Breast epithelium (tissue), 4 donors: Measurements from ENCODE around the gene UTP11. TPM values are rescaled to one million over a fixed set of nuclear protein-coding genes. Genes with fewer than 3 reads are reported as not detected.

Experiments used
- DNase-seq, 2 donors: peaks; one replicate each; pipeline ENCODE4 v3.0.0-alpha.2; 2019; ENCODE audit warnings: low spot score in 2 of 2
- H3K27ac ChIP-seq, 2 donors: fragments of 200-600 bp; sonication (generic) in 1 of 2; one replicate each; pipeline ENCODE4 v1.5.1; 2016 to 2019; ENCODE audit warnings: mild to moderate bottlenecking in 1 of 2
- H3K27me3 ChIP-seq, 2 donors: fragments of 200-600 bp; sonication (generic) in 1 of 2; one replicate each; pipeline versions ENCODE4 v1.5.1 to v1.6.0; 2017 to 2019; ENCODE audit warnings: control low read depth in 1 of 2, mild to moderate bottlenecking in 1 of 2
- H3K36me3 ChIP-seq: fragments of 200-600 bp; one replicate; pipeline ENCODE4 v1.5.1; 2019
- H3K4me1 ChIP-seq, 2 donors: fragments of 200-600 bp; sonication (generic); one replicate each; pipeline ENCODE4 v1.5.1; 2016 to 2019; ENCODE audit warnings: control low read depth in 1 of 2
- H3K4me3 ChIP-seq, 3 donors: fragments of 200-600 bp; sonication (generic); 1 replicate in 2 of 3; 2 replicates in 1 of 3; pipeline ENCODE4 v1.5.1; 2016 to 2019; ENCODE audit warnings: mild to moderate bottlenecking in 3 of 3, moderate library complexity in 2 of 3
- H3K9me3 ChIP-seq, 2 donors: fragments of 200-600 bp; sonication (generic) in 1 of 2; one replicate each; pipeline ENCODE4 v1.5.1; 2016 to 2019; ENCODE audit warnings: control low read depth in 1 of 2
- CTCF ChIP-seq, 3 donors: fragments of 450-650 bp; IDR thresholded peaks; one replicate each; pipeline ENCODE4 v1.5.1; 2016 to 2017; ENCODE audit warnings: antibody characterized with exemption in 3 of 3, mild to moderate bottlenecking in 3 of 3, moderate library complexity in 3 of 3
- POLR2A ChIP-seq: fragments of 450-650 bp; IDR thresholded peaks from one replicate; pipeline ENCODE4 v1.6.1; 2016; ENCODE audit warnings: antibody characterized with exemption, mild to moderate bottlenecking, moderate library complexity
- POLR2AphosphoS5 ChIP-seq, 3 donors: sonication (generic); formaldehyde crosslinking; IDR thresholded peaks; one replicate each; pipeline ENCODE4 v1.6.1; 2017; ENCODE audit warnings: antibody characterized with exemption in 3 of 3
- intact Hi-C: fragments of 100-400 bp; cut with DNase I; formaldehyde crosslinking; loops from one replicate; pipeline ENCODE4 v1.15.1; 2023; ENCODE audit warnings: low total_unique reads
- total RNA-seq, 3 donors: library from RNA; depleted of rRNA; stranded (reverse); fragments of >200 nt; gene quantifications; one replicate each; pipeline ENCODE4 v1.1.0, GENCODE V29; 2016

The UTP11 gene
- total RNA-seq, 3 donors from 2014 or later, result 22.6 to 29.2 (median 25.6) TPM

- H3K4me3 ChIP-seq, result no peak overlapping the region
- no peaks in the 10 kb centered on the region for H3K27me3 ChIP-seq
- no peaks in the 10 kb centered on the region for H3K4me1 ChIP-seq
- no peaks in the 10 kb centered on the region for H3K9me3 ChIP-seq
- intact Hi-C loops, result loop anchor here (5.0 kb wide), 1 partner anchor 634 kb away; no protein-coding TSS in a partner anchor
- no peak for DNase-seq
- H3K27ac ChIP-seq, result no peak overlapping the region
- H3K36me3 ChIP-seq, result no peaks in the 10 kb centered on the region
- no peak for TF ChIP-seq POLR2AphosphoS5 (IDR thresholded peaks at IDR 0.05)
- TF ChIP-seq POLR2A, result no peak
- TF ChIP-seq CTCF (IDR thresholded peaks at IDR 0.05), result no peak
These were observed 48.8 kb downstream of the UTP11 start for GRCh38 chr1:38061290-38061689.

GRCh38 chr1:38061883-38062328 is 49.4 kb downstream of the UTP11 start:
- Histone ChIP-seq H3K9me3 (no peaks in the 10 kb centered on the region), H3K27me3 (no peaks in the 10 kb centered on the region), H3K4me3 (no peak overlapping the region), H3K4me1 (no peaks in the 10 kb centered on the region), H3K36me3 (no peaks in the 10 kb centered on the region), H3K27ac (no peak overlapping the region)
- intact Hi-C loops, result loop anchor here (5.0 kb wide), 1 partner anchor 635 kb away; no protein-coding TSS in a partner anchor
- no peak for DNase-seq
- no peak for TF ChIP-seq POLR2A
- TF ChIP-seq POLR2AphosphoS5 (IDR thresholded peaks at IDR 0.05), result no peak
- TF ChIP-seq CTCF (IDR thresholded peaks at IDR 0.05), result no peak

GRCh38 chr1:38062361-38063288 is 50.1 kb downstream of the UTP11 start:
- intact Hi-C loops, result loop anchor here (5.0 kb wide), 1 partner anchor 635 kb away; no protein-coding TSS in a partner anchor
- no peak overlapping the region for H3K27ac ChIP-seq
- H3K36me3 ChIP-seq, result no peaks in the 10 kb centered on the region
- H3K27me3 ChIP-seq, result no peaks in the 10 kb centered on the region
- no peak for TF ChIP-seq POLR2A
- no peak for TF ChIP-seq CTCF (IDR thresholded peaks at IDR 0.05)
- no peak for TF ChIP-seq POLR2AphosphoS5 (IDR thresholded peaks at IDR 0.05)
- H3K9me3 ChIP-seq, result no peaks in the 10 kb centered on the region
- no peak for DNase-seq
- H3K4me3 ChIP-seq, result no peak overlapping the region
- H3K4me1 ChIP-seq, result no peaks in the 10 kb centered on the region

GRCh38 chr1:38063616-38064015 is 51.1 kb downstream of the UTP11 start:
- no peaks in the 10 kb centered on the region for H3K9me3 ChIP-seq
- H3K36me3 ChIP-seq, result no peaks in the 10 kb centered on the region
- intact Hi-C loops, result loop anchor here (5.0 kb wide), 1 partner anchor 636 kb away; no protein-coding TSS in a partner anchor
- no peaks in the 10 kb centered on the region for H3K27me3 ChIP-seq
- TF ChIP-seq POLR2A (no peak), CTCF (IDR thresholded peaks at IDR 0.05) (no peak), POLR2AphosphoS5 (IDR thresholded peaks at IDR 0.05) (no peak)
- no peaks in the 10 kb centered on the region for H3K4me1 ChIP-seq
- no peak overlapping the region for H3K27ac ChIP-seq
- no peak for DNase-seq
- no peak overlapping the region for H3K4me3 ChIP-seq
